ENCODE results near the gene CIDEC. TPM values are rescaled to one million over a fixed set of nuclear protein-coding genes. Genes with fewer than 3 reads are reported as not detected.

Gene CIDEC
- total and polyA plus RNA-seq, 2 of the 13 experiments (the other 11 are each of a cell fraction or from before 2014, with no cell fraction given), result 2.5 to 10.4 TPM

- TF ChIP-seq ZKSCAN8 (CRISPR knock-in tag; IDR thresholded peaks at IDR 0.05; ENCODE audit: borderline replicate concordance), result no peak
Observed at GRCh38 chr3:9846931-9847488, 33.0 kb downstream of the CIDEC start (continued).

DNA sequence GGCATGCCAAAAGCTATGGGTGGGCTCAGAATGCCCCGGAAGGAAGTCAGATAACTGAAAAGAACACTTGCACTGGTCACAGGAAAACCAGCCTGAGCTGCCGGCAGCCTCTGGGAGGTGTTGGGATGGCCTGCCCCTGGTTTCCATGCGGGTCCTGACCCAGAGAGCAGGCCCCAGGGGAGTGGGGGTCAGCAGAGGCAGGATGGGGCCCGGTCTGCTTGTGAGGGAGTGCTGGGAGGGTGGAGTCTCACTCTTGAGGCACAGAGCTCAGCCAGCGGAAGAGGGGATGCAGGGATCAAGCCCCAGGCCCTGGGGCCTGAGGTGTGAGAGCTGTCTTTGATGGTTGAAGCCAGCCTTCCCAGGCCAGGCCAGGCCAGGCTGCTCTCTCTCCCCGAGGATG is 33.8 kb downstream of the CIDEC start:
- no peak for TF ChIP-seq E2F2 (CRISPR knock-in tag; IDR thresholded peaks at IDR 0.05; ENCODE audit: borderline replicate concordance)
- TF ChIP-seq, protein P1, sequence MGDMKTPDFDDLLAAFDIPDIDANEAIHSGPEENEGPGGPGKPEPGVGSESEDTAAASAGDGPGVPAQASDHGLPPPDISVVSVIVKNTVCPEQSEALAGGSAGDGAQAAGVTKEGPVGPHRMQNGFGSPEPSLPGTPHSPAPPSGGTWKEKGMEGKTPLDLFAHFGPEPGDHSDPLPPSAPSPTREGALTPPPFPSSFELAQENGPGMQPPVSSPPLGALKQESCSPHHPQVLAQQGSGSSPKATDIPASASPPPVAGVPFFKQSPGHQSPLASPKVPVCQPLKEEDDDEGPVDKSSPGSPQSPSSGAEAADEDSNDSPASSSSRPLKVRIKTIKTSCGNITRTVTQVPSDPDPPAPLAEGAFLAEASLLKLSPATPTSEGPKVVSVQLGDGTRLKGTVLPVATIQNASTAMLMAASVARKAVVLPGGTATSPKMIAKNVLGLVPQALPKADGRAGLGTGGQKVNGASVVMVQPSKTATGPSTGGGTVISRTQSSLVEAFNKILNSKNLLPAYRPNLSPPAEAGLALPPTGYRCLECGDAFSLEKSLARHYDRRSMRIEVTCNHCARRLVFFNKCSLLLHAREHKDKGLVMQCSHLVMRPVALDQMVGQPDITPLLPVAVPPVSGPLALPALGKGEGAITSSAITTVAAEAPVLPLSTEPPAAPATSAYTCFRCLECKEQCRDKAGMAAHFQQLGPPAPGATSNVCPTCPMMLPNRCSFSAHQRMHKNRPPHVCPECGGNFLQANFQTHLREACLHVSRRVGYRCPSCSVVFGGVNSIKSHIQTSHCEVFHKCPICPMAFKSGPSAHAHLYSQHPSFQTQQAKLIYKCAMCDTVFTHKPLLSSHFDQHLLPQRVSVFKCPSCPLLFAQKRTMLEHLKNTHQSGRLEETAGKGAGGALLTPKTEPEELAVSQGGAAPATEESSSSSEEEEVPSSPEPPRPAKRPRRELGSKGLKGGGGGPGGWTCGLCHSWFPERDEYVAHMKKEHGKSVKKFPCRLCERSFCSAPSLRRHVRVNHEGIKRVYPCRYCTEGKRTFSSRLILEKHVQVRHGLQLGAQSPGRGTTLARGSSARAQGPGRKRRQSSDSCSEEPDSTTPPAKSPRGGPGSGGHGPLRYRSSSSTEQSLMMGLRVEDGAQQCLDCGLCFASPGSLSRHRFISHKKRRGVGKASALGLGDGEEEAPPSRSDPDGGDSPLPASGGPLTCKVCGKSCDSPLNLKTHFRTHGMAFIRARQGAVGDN (CRISPR knock-in tag; IDR thresholded peaks at IDR 0.05), result 0 out of 2 replicates have a peak, but pooled peaks have one; percentile 9
- intact Hi-C loops (cut with micrococcal nuclease; ENCODE audit: unreplicated experiment) (no loop called here), in situ Hi-C loops (cut with HindIII; ENCODE audit: extremely low pct_ligation_motif_present, low pct_unique_long_range_greater_than_20kb) (no loop called here)
- H3K4me3 ChIP-seq (replicated peaks in 1 of 3; ENCODE audit: insufficient read depth in 1 of 3, low read depth in 2 of 3, low read length in 3 of 3), result no peak overlapping the region
- no peaks in the 10 kb centered on the region for H4K20me1 ChIP-seq (ENCODE audit: insufficient read depth, low read length)
- H3K36me3 ChIP-seq (replicated peaks in 1 of 2; ENCODE audit: control insufficient read depth in 1 of 2, insufficient read depth in 2 of 2, low read length in 2 of 2), result peaks cover 3 to 14% of the 10 kb centered on the region in 2 experiments; a peak in 3 of 5 replicates
- no peak overlapping the region for H2AFZ ChIP-seq (ENCODE audit: low read length)
- no peaks in the 10 kb centered on the region for H3K9me3 ChIP-seq (ENCODE audit: low read length)
- peaks cover 25% of the 10 kb centered on the region for H3K4me1 ChIP-seq (ENCODE audit: insufficient read depth, low read length)
- FAIRE-seq, result no peak
- H3K27me3 ChIP-seq (ENCODE audit: control insufficient read depth in 1 of 2, insufficient read depth in 2 of 2, low read length in 2 of 2), result no peaks in the 10 kb centered on the region; a peak in 1 of 5 replicates
- no peaks in the 10 kb centered on the region for H3K79me2 ChIP-seq (ENCODE audit: insufficient read depth, low read length)
- no peak overlapping the region for H3K27ac ChIP-seq (ENCODE audit: extremely low read length, insufficient read depth, low read length)
- no peak for ATAC-seq
- H3K4me2 ChIP-seq (ENCODE audit: low read depth, low read length), result no peak overlapping the region
- H3K9ac ChIP-seq (ENCODE audit: insufficient read depth, low read depth, low read length), result no peak overlapping the region
- ChIA-PET CTCF (ENCODE audit: low intra/inter-chr PET ratio, low total read pairs) (no interaction called here), POLR2A (interaction anchor here (1.1 to 1.7 kb wide), 3 partner anchors 18 to 87 kb away, joined by 3 to 4 read pairs (median 3); partner anchors contain the start of gene CRELD1)
- no TSS peak for BruUV-seq (replicated peaks)
- WGBS (ENCODE audit: low lambda C conversion rate), result 100% methylated on average over 1 of the region's 6 CpGs
- no peak for DNase-seq (ENCODE audit: low spot score)

Measured in HepG2 (cell line).